ENCODE data around the gene FOSL2.

Gene FOSL2

DNA sequence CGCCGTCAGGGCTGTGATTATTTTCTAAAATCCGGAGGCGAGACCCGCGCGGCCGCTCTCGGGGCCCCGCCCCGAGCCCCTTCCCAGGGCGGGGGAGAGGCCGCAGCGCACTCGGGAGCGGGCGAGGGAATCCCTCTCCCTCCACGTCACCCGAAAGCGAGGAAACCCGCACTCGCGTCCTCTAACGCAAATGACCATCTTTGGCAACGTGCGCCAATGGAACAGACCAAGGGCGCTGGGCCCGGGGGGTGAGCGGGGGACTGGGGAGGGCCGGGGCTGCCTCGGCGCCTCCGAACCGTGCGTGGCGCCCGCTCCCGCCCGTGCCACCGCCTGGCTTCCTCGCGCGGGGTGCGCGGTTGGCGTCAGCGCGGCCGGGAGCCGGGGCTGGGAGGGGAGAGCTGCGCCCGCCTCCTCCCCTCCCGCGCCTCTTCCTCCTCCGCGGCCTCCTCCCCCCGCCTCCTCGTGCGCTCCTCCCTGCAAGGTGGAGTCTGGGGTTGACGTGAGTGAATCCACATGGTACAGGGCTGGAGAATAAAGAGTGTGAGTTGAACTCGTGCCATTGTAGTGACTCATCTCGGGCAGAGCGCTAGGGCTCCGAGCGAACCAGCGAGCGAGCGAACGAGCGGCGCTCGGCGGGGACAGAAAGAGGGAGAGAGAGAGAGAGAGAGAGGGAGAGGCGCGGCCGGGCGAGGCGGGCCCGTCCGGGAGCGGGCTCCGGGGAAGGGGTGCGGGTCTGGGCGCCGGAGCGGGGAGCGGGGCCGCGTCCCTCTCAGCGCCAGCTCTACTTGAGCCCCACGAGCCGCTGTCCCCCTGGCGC lies at the start of gene FOSL2:
TSS of gene FOSL2 (plus strand) at position 562 of the 817 bp plus-strand sequence. CDS start 863 bp downstream, outside the sequence.
- DNase-seq: peak; percentile 99

DNA sequence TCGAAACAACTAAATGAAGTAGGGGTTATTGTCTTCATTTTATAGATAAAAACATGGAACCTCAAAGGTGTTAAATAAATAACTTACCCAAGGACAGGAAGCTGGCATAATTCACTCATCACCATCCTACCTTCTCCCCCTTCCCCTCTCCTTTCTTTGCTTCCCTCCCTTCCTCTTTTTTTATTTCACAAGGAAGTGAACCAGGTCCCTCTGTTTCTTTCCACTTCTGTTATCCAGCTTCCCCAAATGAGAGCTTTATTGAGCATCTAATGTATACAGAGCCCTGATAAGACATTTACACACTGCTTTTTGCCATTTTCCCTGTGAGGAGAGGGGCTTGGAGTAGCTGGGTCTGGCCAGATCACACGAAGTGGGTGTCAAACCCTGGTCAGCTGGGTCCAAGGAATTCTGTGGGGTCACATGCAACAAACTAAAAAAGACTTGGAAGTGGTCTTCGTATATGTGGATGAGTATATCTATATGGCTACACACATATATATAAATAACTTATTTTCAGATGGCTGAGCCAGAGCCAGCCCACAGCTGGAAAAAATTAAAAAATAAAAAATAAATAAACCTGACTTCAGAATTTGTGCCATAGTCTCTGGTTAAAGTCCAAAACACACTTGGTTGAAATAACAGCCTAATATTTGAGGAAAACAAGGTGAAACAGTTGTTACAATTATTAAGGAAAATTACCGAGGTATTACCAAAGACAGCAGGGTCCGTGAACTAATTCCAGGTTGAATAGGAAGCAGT lies 49.3 kb upstream of the FOSL2 start:
- DNase-seq: no peak

DNA sequence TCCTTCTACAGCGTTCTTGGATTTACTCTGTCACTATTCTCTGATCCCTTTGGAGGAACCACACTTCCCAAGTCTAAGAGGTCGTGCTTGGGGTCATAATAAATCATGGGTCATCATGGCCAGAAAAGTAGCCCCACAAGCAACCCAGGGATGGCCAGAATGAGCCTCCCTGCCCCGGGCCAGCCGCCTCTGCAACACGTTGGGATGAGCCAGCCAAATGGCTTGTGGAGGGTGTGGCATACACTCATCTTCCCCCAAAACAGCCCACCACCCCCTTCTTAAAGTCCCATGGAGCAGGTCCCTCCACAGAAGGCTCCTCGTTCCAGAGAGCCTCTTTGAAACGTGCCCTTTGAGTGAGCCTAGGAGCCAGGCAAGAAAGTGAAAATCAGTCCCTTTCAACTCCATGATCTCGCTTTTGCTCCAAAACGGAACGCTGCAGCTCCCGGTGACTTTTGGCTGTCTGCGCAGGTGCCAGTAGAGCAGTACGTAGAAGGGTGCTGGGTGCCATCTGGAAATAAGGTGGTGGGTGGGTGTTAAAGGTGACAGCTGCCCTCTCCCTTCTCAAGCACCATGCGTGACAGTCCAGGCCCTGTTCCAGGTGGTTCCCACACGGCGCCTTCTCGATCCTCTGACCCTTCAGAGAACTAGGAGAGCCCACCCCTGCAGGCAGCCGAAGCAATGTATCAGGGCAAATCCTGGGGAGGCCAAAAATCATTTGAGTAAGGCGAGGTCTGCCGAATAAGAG lies 48.5 kb upstream of the FOSL2 start:
- no peak for DNase-seq

DNA sequence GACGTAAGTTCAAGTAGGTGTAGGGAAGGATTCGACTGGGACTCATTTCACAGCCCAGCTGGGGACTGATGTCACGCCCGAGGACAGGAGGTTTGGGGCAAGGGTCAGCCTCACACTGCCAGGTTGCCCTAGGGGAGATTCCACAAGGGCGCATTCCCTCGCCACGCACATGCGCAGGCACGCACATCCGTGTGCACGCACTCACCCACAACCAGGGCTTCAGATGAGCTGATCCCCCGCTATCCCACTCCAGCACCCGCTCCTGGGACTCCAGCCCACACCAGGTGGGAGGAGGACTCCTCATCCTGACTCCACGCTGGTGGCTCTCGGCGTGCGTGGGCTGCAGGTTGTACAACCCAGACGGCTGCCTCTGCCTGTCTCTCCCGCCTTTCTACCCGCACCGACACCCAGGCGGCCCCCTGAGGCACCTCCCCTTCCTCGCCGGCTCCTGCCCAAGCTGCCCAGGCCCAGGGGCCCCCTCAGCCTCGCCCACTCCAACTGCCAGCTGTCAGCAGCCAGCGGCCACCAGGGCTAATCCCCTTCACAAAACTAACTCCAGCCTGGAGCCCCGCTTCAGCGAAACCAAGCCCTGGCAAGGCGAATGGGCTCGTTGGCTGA lies 47.8 kb upstream of the FOSL2 start:
- no peak for DNase-seq

DNA sequence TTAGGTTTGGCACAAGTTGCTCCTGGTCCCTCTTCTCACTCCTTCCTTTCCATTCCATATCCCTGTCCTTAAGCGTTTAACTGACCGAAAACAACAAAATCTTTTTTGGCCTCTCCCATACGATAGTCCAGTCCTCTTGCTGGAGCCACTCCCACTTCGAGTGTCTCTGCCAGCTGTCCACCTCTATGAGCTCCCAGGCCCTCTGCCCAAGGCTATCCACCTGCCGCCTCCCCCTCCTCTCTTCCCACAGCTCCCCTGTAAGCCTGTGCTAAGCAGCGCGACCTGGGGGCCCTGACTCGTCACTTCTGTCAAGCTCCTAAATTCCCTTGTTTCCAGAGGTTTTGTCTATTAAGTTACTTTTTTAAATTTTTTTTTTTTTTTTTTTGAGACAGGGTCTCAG lies 47.0 kb upstream of the FOSL2 start:
- DNase-seq: no peak

DNA sequence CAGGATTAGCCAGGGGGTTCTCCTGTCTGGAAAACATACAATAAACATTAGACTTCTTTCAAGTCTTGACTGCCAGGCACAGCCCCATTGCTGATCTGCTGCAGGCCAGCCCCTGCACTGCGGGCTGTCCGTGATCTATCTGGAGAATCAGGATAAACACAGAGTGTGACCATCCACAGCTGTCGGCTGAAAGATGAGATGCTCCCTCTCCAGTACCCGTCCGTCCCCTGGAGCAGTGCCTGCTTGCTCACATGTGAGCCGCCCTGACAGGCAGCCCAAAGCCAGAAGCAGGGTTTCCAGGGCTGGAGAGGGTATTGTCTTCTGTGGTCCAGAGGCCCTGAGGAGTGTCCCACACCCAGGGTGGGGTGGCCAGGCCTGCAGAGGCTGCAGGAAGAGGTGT lies 46.1 kb upstream of the FOSL2 start:
- DNase-seq: no peak

DNA sequence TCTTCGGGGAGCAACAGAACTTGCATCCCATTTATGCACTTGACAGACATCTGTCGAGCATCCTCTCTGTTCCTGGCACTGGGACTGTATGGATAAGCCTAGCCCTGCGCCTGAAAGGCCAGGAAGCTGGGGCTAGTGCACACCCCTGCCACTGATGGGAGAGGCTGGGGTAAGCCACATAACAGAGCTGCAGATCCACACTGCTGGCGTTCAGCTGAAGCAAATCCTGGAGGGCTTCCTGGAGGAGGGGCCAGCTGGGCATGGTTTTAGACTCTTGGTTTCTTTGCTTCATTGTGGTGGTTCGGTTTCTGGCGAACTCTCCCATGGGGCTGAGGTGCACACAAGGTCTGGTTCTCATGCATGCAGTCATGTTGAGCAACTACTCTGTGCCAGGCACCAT lies 45.5 kb upstream of the FOSL2 start:
- no peak for DNase-seq

DNA sequence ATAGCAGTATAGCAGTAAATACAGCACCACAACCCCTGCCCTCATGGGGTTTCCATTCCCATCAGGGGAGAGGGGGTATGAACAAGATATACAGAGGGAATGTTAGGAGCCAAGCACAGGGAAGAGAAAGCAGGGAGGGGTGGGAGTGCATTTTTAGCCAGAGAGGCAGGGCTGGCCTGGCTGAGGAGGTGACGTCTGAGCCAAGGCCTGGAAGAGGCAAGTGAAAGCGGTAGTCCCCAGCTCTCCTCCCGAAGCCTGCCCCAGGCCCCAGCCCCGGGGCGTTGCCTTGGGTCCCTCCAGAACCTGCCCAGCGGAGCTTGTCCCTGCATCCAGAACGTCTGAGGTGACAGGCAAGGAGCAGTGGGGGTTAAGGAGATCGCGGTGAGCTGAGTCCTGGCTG lies 45.1 kb upstream of the FOSL2 start:
- no peak for DNase-seq

DNA sequence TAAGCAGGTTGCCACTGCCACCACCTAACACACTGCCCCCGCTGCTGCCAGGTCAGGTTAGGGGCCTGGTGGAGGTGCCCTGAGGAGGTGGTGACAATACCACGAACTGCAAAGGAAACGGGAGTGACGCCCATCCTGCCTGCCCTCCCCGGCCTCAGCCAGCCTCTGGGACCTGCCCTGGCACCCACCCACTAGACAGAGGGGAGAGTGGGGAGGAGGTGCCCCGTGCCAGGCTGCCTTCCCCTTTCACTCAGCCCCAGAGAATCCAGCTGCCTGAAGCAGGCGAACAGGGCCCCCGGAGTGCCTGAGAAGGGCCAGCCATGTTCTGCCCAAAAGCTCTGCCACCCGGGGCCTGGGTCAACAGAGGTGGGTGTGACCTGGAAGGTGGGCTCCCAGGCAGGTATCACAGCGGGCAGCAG lies 44.5 kb upstream of the FOSL2 start:
- peak; percentile 68 for DNase-seq

DNA sequence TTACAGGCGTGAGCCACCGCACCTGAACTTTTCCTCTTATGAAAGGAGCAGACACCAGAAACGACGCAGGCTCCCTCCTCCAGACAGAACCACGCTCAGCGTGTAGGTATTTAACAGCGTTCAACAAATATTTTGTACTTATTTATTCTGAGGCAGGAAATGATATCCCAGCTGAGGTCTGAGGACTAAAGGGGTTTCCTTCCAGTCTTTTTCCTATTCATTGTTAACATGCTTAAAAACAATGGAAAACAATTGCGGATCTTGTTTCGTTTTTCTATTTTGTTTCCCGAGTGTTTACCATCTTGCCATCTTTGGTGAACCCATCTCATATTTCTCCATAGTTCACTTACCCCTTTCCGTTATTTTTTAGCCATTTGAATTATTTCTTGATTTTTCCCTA lies 43.7 kb upstream of the FOSL2 start:
- DNase-seq: no peak

DNA sequence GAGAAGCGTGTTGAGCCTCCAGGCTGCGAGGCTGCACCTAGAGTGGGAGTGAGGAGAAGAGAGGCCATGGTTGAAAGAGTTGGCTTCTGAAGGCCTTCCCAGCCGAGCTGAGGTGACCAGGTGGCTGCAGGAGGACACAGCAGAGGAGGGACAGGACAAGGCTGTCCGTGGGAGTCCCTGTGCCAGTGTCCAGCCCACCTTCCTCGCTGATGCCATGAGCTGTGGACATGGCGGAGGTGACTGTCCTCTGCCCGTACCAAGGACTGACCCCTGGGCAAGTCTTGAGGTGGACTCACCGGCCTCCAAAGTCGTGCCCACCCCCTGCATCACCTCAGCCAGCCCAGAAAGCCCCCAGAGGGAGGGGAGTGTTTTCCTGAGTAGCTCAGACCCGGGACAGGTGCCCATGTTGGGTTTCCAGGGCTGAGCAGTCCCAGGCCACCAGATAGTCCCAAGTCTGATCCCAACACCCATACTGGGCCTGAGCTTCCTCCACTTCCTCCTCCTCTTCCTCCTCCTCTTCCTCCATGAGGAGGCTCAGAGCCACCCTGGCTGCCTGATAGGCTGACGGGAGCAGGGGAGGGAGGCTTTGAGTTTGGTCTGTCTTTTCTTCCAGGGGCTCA lies 43.0 kb upstream of the FOSL2 start:
- no peak for DNase-seq

DNA sequence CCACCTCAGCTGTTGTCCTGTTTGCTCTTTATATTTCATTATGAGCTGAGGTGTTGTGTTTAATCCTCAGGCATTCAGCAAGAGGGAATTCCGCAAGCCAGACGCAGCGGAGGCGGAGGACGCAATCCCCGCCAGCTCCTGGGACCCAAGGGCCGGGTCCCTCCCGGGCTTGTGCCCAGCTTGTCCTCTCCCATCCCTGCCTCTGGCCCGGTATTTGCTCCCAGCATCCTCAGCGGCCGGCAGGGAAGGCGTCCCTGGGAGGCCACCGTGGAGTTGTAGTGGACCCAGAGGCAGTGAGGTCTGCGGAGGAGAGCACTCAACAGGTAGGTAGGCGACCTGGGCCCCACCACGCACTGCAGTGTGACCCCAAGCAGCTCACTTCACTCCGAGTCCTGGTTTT lies 42.5 kb upstream of the FOSL2 start:
- no peak for DNase-seq

DNA sequence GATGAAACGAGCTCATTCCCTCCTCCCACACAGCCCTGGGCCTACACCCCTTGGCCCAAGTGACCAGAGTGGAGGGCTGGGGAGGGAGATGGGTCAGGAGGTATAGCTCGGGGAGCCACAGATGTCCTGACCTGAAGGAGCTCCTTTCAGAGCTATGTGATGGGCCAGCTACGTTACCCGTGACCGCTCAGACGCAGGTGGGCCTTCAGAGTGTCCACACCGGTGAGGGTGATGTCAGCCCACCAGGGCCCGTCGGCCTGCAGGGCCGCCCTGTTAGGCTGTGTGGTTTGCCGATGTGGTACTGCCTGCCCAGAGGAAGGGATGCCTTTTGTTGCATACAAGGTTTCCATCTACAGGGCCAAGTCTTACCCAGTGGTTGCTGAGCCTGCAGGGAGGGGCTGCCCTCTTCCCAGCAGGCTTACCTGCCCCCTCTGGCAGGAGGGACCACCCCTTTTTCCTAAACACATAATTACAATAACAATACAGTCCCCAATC lies 41.8 kb upstream of the FOSL2 start:
- no peak for DNase-seq

DNA sequence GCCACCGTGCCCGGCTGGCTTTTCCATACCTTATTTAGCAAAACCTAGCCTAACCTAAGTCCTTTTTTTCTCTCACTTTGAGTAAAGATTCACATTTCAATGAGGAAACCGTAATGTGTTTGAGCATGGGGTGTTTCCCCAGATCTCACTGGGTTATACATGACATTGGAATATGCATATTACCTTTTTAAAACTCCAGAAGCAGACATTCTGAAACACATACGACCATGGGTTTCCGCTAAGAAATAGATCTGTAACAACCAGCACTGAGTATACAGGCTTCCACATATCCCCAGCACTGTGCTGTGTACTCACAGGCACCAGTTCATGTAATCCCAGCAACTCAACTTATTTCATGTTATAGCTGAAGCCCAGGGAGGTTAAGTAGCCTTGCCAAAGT lies 41.0 kb upstream of the FOSL2 start:
- DNase-seq: no peak

DNA sequence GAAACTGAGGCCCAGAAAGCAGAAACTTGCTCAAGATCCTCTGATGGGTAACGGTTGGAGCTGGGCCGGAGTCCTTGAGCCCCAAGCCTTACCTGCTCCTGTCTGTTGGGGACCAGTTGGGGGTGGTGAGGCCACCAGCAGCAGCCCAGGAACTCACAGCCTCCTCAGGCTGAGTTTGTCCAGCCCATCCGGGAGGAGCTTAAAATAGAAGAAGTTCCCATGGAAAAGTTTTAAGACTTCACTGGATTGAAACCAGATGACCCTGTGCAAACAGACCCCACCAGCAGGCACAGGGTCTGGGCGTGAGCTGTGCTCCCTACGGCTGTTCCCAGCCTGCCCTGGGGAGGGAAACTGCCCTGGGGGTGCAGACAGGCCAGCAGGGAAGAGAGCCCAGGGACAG lies 40.6 kb upstream of the FOSL2 start:
- DNase-seq: no peak

DNA sequence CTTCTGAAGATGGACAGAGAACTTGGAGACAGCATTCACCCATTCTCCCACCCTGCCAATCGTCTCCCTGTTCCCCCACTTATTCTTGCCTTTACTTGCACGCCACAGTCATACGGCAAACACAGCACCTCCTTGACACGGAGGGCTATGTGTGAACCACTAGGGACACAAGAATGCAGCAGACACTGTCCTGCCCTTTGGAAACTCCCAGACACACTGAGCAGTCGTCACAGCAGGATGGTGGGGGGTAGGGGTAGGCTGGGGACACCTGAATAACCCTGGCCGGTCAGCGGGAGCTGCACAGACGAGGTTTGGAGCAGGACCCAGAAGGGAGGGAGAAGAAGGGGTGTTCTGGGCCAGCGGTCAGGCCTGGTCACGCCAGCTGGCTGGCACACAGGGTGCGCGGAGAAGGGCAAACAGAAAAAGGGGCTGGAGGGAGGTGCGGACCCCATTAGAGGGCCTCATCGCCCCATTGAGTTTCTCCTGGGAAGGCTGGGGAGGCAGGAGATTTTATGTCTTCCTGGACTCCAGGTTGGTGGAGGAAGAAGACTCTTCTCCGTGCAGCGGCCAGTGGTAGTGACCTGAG lies 40.0 kb upstream of the FOSL2 start:
- DNase-seq: no peak

DNA sequence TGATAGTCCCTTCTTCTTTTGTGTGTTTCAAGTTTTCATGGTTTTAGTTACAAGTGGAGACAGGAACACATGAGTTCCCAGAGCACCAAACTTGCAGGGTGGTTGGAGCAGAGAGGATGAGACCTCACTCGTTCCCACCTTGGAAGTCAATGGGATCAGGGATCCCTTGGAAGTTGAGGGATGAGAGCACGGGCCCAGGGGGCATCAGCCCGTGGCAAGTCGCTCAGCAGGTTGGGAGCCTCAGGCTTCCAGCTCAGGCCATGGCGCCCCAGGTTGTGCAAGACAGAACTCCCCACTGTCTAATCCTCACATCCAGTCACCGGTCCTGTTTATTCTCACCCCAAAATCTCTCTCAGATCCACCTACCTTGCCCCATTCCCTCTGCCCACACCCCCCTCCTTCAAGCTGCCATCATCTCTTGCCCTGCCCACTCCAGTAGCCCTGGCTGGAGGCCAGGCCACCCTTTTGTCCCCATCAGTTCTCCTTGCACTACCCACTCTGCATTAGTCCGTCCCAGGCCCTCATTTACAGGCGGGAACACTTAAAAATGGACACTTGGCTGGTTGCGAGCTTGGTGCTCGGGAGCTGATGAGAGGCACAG lies 37.6 kb upstream of the FOSL2 start:
- DNase-seq: no peak

DNA sequence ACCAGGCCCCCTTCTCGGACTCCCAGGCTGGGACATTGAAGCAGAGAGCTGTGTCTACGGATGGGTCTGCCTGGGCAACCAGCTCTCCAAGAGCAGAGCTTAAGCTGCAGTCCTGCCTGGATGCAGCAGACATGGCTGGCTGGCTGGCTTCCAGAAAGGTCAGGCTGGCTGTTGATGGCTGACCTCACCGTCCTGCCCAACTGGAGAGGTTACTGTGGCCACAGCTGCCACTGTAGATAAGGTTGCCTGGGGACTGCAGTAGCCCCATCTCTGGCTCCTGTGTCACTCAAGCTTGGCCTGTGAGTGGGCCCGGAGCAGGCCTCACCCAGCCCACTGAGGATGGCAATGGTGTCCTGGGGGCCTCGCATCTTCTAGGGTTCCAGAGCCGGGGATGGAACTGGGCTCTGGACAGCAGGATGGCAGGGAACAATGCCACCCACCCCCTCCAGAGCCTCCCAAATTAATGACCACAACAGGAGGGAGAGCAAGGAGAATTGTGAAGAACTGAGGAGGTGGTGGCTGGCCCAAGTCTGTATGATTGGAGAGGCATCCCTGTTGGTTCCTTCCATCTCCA lies 37.0 kb upstream of the FOSL2 start:
- peak; percentile 98 for DNase-seq

DNA sequence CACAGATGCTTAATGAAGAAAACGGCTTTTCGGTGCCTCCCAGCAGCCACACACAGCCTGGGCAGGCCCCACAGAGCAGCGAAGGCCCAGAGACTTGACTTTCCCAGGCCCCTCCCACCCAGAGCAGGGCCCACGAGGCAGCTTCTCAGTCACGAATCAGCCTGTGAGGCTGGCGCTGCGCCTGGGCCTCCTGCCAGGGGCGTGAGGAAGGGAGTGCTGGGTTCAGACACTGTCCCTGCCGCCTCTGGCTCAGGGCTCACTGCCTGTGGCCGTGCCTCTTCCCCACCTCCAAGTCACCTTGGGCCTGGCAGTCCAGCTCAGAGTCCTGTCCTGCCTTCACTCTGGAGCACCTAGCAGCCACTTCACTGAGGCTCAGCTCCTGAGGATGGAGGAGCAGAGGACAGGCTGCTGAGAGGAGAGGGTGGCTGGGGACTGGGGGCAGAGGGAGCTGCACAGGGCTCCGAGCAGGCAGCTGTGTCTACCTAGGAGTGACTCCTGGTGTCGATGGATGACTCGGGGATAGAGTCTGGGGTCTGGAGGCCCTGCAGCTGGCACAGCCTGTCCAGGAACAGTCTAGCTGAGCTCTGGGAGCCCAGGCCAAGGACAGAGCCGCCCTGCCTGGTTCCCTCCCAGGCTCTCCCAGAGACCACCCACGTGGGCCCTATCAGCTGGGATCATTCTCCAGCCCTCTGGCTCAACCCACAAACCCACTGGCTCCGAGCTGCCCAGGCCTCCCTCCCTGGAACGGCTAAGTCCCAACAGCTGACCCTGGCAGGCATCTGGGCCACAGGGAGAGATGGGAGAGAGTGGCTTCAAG lies 36.4 kb upstream of the FOSL2 start:
- peak; percentile 97 for DNase-seq

DNA sequence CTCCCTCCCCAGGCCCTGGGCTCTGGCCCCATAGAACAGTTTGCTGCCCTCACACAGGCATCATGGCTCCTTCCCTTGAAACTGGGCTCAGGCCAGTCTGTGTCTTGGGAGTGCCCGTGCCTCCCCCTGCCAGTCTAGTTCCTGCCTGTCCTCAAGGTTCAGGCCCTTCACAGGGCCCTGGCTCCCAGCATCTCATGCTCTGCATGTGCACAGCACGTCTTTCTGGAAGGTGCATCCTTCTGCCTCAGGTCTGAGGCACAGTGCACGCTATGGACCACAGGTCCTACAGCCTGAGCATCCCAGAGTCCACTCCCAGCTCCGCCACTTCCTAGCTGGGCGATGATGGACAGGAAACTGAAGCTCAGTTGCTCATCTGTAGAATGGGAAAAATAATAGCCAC lies 35.6 kb upstream of the FOSL2 start:
- DNase-seq: no peak

All from hematopoietic multipotent progenitor cell treated with erythropoietin and hydrocortisone succinate and interleukin-3 and kit ligand, for 4 days (in vitro differentiated cells).